ENCODE results near the gene CEP78.

GRCh38 chr9:78269784-78270183 lies 33.9 kb downstream of the CEP78 start:
- no peak for TF ChIP-seq ZNF791 (tag by site-specific recombination; IDR thresholded peaks at IDR 0.05)
- TF ChIP-seq CTCF (tag by site-specific recombination; IDR thresholded peaks at IDR 0.05): no peak
- no peak for TF ChIP-seq ZNF335 (tag by site-specific recombination; conservative IDR thresholded peaks at IDR 0.05)
- TF ChIP-seq REST (tag by site-specific recombination; IDR thresholded peaks at IDR 0.05): no peak
- TF ChIP-seq ZNF449 (tag by site-specific recombination; IDR thresholded peaks at IDR 0.05): no peak
- no peak for TF ChIP-seq TSHZ1 (tag by site-specific recombination; IDR thresholded peaks at IDR 0.05; ENCODE audit: borderline replicate concordance)
- no peak for TF ChIP-seq SALL2 (tag by site-specific recombination; IDR thresholded peaks at IDR 0.05; ENCODE audit: borderline replicate concordance)
- no peak for TF ChIP-seq BCL11A (tag by site-specific recombination; IDR thresholded peaks at IDR 0.05; ENCODE audit: low read depth)
- TF ChIP-seq KLF16 (tag by site-specific recombination; IDR thresholded peaks at IDR 0.05): no peak
- no peak for TF ChIP-seq PRDM1 (tag by site-specific recombination; IDR thresholded peaks at IDR 0.05)
- no peak for TF ChIP-seq PBX3 (CRISPR knock-in tag; IDR thresholded peaks at IDR 0.05)
- no peak for TF ChIP-seq ZBTB7A (tag by site-specific recombination; IDR thresholded peaks at IDR 0.05; ENCODE audit: low read depth)

All from HEK293 (cell line).